Smooth muscle cell (in vitro differentiated cells): Measurements from ENCODE around the gene LASP1NB.
A peak's percentile ranks its signal among the peaks of the same experiment; 100 is the strongest.

Source experiments
- DNase-seq: peaks from one replicate; lab custom pipeline; 2025; ENCODE audit not compliant: unreplicated experiment; lab: John Stamatoyannopoulos, UW
- H2AFZ ChIP-seq: fragments of 200-600 bp; sonication (generic); 2 replicates; pipeline ENCODE4 v1.6.0; 2016; ENCODE audit warnings: antibody characterized with exemption, low read depth, mild to moderate bottlenecking
- H3F3A ChIP-seq: fragments of 200-600 bp; sonication (generic); 2 replicates; pipeline ENCODE4 v1.6.0; 2017; ENCODE audit warnings: antibody characterized with exemption, low read depth
- H3K27ac ChIP-seq: fragments of 200-600 bp; sonication (generic); 2 replicates; pipeline ENCODE4 v1.5.1; 2016; ENCODE audit warnings: low read depth, mild to moderate bottlenecking
- H3K27me3 ChIP-seq: fragments of 200-600 bp; sonication (generic); 2 replicates; pipeline ENCODE4 v1.6.1; 2016; ENCODE audit warnings: low read depth, mild to moderate bottlenecking
- H3K36me3 ChIP-seq: fragments of 200-600 bp; sonication (generic); 2 replicates; pipeline ENCODE4 v1.5.1; 2016; ENCODE audit warnings: low read depth
- H3K4me1 ChIP-seq: fragments of 200-600 bp; sonication (generic); 2 replicates; pipeline ENCODE4 v1.5.1; 2016; ENCODE audit warnings: low read depth
- H3K4me2 ChIP-seq: fragments of 200-600 bp; sonication (generic); 2 replicates; pipeline ENCODE4 v1.6.0; 2016; ENCODE audit warnings: mild to moderate bottlenecking
- H3K4me3 ChIP-seq: fragments of 200-600 bp; sonication (generic); 2 replicates; pipeline ENCODE4 v1.5.1; 2016; ENCODE audit warnings: mild to moderate bottlenecking
- H3K79me2 ChIP-seq: fragments of 200-600 bp; sonication (generic); 2 replicates; pipeline ENCODE4 v1.6.0; 2016; ENCODE audit warnings: low read depth, mild to moderate bottlenecking
- H3K9ac ChIP-seq: fragments of 200-600 bp; sonication (generic); 2 replicates; pipeline ENCODE4 v1.6.0; 2016; ENCODE audit warnings: low read depth
- H3K9me3 ChIP-seq: fragments of 200-600 bp; sonication (generic); replicated peaks from 2 replicates; pipeline ENCODE4 v1.5.1; 2016; ENCODE audit warnings: low read depth
- H4K20me1 ChIP-seq: fragments of 200-600 bp; sonication (generic); 2 replicates; pipeline ENCODE4 v1.6.0; 2016; ENCODE audit warnings: low read depth
- CTCF ChIP-seq: fragments of 200-600 bp; sonication (generic); IDR thresholded peaks from 2 replicates; pipeline ENCODE4 v1.5.1; 2017; ENCODE audit warnings: borderline replicate concordance, mild to moderate bottlenecking, antibody characterized with exemption; ENCODE audit not compliant: insufficient read depth, poor library complexity, severe bottlenecking
- WGBS: methylation state at CpG from one replicate; pipeline ENCODE4 v1.1.7; 2016; ENCODE audit warnings: low lambda C conversion rate; 5-methylcytosine and 5-hydroxymethylcytosine counted together

The LASP1NB gene

GRCh38 chr17:38898291-38898679 is 27.1 kb upstream of the LASP1NB start:
- H4K20me1 ChIP-seq: peaks cover 100% of the 10 kb centered on the region
- peaks cover 44% of the 10 kb centered on the region for H3F3A ChIP-seq
- no peaks in the 10 kb centered on the region for H3K27me3 ChIP-seq
- H3K79me2 ChIP-seq: peaks cover 21% of the 10 kb centered on the region
- peaks cover under 1% of the 10 kb centered on the region for H3K36me3 ChIP-seq
- no peaks in the 10 kb centered on the region for H3K9me3 ChIP-seq
- no peak overlapping the region for H3K4me3 ChIP-seq
- no peak for TF ChIP-seq CTCF
- no peak overlapping the region for H3K9ac ChIP-seq
- DNase-seq: no peak
- no peak overlapping the region for H3K27ac ChIP-seq
- peaks cover 48% of the 10 kb centered on the region for H3K4me1 ChIP-seq
- no peak overlapping the region for H3K4me2 ChIP-seq
- no peak overlapping the region for H2AFZ ChIP-seq
- 93% methylated on average over 9 of the region's 9 CpGs for WGBS

- DNase-seq: no peak
- Histone ChIP-seq H3K9me3 (no peaks in the 10 kb centered on the region), H3K4me3 (no peak overlapping the region), H3K27me3 (no peaks in the 10 kb centered on the region), H3K9ac (no peak overlapping the region), H3K27ac (no peak overlapping the region), H3K36me3 (peaks cover 6% of the 10 kb centered on the region), H3K4me2 (no peak overlapping the region), H4K20me1 (peaks cover 100% of the 10 kb centered on the region), H3K4me1 (peaks cover 42% of the 10 kb centered on the region), H3F3A (peaks cover 40% of the 10 kb centered on the region), H2AFZ (no peak overlapping the region), H3K79me2 (peaks cover 27% of the 10 kb centered on the region)
- no peak for TF ChIP-seq CTCF
- 75% methylated on average over 10 of the region's 11 CpGs for WGBS
Measured at GRCh38 chr17:38898812-38899348, 26.5 kb upstream of the LASP1NB start.

GRCh38 chr17:38899421-38899820 is 26.0 kb upstream of the LASP1NB start:
- peaks cover 100% of the 10 kb centered on the region for H4K20me1 ChIP-seq

More at GRCh38 chr17:38899421-38899820, 26.0 kb upstream of the LASP1NB start:
- H3K79me2 ChIP-seq: peaks cover 29% of the 10 kb centered on the region
- no peaks in the 10 kb centered on the region for H3K27me3 ChIP-seq
- 91% methylated on average over 5 of the region's 5 CpGs for WGBS
- H3K4me1 ChIP-seq: peaks cover 37% of the 10 kb centered on the region
- no peaks in the 10 kb centered on the region for H3K9me3 ChIP-seq
- H3K36me3 ChIP-seq: peaks cover 8% of the 10 kb centered on the region
- no peak overlapping the region for H3K4me2 ChIP-seq
- H3F3A ChIP-seq: peaks cover 36% of the 10 kb centered on the region
- no peak for DNase-seq
- no peak overlapping the region for H2AFZ ChIP-seq
- TF ChIP-seq CTCF: no peak
- H3K4me3 ChIP-seq: no peak overlapping the region
- no peak overlapping the region for H3K9ac ChIP-seq
- peak overlapping the region; percentile 83 for H3K27ac ChIP-seq
